ACHN (cell line): ENCODE measurements around the gene IQSEC1.

Source experiments
- DNase-seq: peaks from one replicate; pipeline ENCODE4 v3.0.0-alpha.2; 2015
- in situ Hi-C: cut with HindIII; loops from 2 replicates; pipeline ENCODE4 v1.10.0; 2017; ENCODE audit warnings: low sequenced_read_pairs, low pct_ligation_motif_present, low pct_unique_long_range_greater_than_20kb

Gene IQSEC1

GRCh38 chr3:13088028-13089006 is 15.1 kb upstream of the IQSEC1 start:
- no peak for DNase-seq
- in situ Hi-C loops, result no loop called here

- DNase-seq, result no peak
- in situ Hi-C loops, result no loop called here
Observed at GRCh38 chr3:13087320-13087990, 14.2 kb upstream of the IQSEC1 start.

- in situ Hi-C loops, result no loop called here
- no peak for DNase-seq
Observed at GRCh38 chr3:13086531-13086981, 13.3 kb upstream of the IQSEC1 start.

GRCh38 chr3:13085846-13086179 is 12.6 kb upstream of the IQSEC1 start:
- in situ Hi-C loops, result no loop called here
- DNase-seq, result no peak

GRCh38 chr3:13085081-13085845 is 12.0 kb upstream of the IQSEC1 start:
- in situ Hi-C loops, result no loop called here
- no peak for DNase-seq

- no peak for DNase-seq
- in situ Hi-C loops, result no loop called here
Observed at GRCh38 chr3:13083898-13084297, 10.7 kb upstream of the IQSEC1 start.

- DNase-seq, result no peak
- in situ Hi-C loops, result no loop called here
Observed at GRCh38 chr3:13083254-13083653, 10.0 kb upstream of the IQSEC1 start.

- DNase-seq, result no peak
- in situ Hi-C loops, result no loop called here
Observed at GRCh38 chr3:13082677-13083076, 9.4 kb upstream of the IQSEC1 start.

- in situ Hi-C loops, result no loop called here
- DNase-seq, result no peak
Observed at GRCh38 chr3:13081603-13082360, 8.6 kb upstream of the IQSEC1 start.

- DNase-seq, result no peak
- in situ Hi-C loops, result no loop called here
Observed at GRCh38 chr3:13080591-13080990, 7.4 kb upstream of the IQSEC1 start.

- in situ Hi-C loops, result no loop called here
- no peak for DNase-seq
Observed at GRCh38 chr3:13080026-13080425, 6.8 kb upstream of the IQSEC1 start.

- in situ Hi-C loops, result no loop called here
- DNase-seq, result no peak
Observed at GRCh38 chr3:13079510-13079909, 6.3 kb upstream of the IQSEC1 start.

- in situ Hi-C loops, result no loop called here
- no peak for DNase-seq
Observed at GRCh38 chr3:13079051-13079450, 5.8 kb upstream of the IQSEC1 start.

GRCh38 chr3:13078163-13078905 is 5.1 kb upstream of the IQSEC1 start:
- in situ Hi-C loops, result no loop called here
- no peak for DNase-seq

GRCh38 chr3:13077431-13078162 is 4.4 kb upstream of the IQSEC1 start:
- no peak for DNase-seq

GRCh38 chr3:13075986-13076654 is 2.9 kb upstream of the IQSEC1 start:
- in situ Hi-C loops, result no loop called here
- DNase-seq, result no peak

More at GRCh38 chr3:13077431-13078162, 4.4 kb upstream of the IQSEC1 start:
- in situ Hi-C loops, result no loop called here

GRCh38 chr3:13075318-13075717 is 2.1 kb upstream of the IQSEC1 start:
- in situ Hi-C loops, result no loop called here
- no peak for DNase-seq
